HepG2 (cell line): Measurements from ENCODE around the gene HIPK2. TPM values are rescaled to one million over a fixed set of nuclear protein-coding genes. Genes with fewer than 3 reads are reported as not detected.

ENCODE experiments used
- ATAC-seq: fragments of 200-7000 bp; cut with Tn5 transposase; 3 replicates; pipeline ENCODE4 v1.9.1; 2020; ENCODE audit warnings: mild to moderate bottlenecking, moderate library complexity
- BruUV-seq: library from RNA; stranded (reverse); fragments of 400-500 nt; replicated peaks from 2 replicates; lab custom pipeline; 2021; lab: Mats Ljungman, UMichigan
- CTCF ChIA-PET: fragments of 300-600 bp; formaldehyde crosslinking; extraction: SDS; loops from one replicate; lab custom pipeline; 2021; ENCODE audit warnings: low total read pairs, inconsistent platforms, low intra/inter-chr PET ratio; lab: Yijun Ruan, JAX
- POLR2A ChIA-PET: fragments of 350-600 bp; sonication (Branson Sonifier 250); formaldehyde crosslinking; loops from one replicate; lab custom pipeline; 2020; ENCODE audit warnings: antibody characterized with exemption, inconsistent platforms; lab: Yijun Ruan, JAX
- DNase-seq: peaks from one replicate; pipeline ENCODE4 v3.0.0-alpha.2; 2015; ENCODE audit warnings: low spot score
- FAIRE-seq: peaks from 3 replicates; lab custom pipeline; 2011; peaks lifted over from hg19 to GRCh38; lab: Jason Lieb, UNC
- H2AFZ ChIP-seq: one replicate; pipeline ENCODE4 v1.6.1; 2011; ENCODE audit warnings: low read length, inconsistent platforms
- H3K27ac ChIP-seq: fragments of 300-600 bp; 3 replicates; pipeline ENCODE4 v1.8.0; 2011; ENCODE audit warnings: mixed run types, mild to moderate bottlenecking, mixed read lengths, low read length, inconsistent platforms; ENCODE audit not compliant: insufficient read depth; ENCODE audit errors: extremely low read length
- H3K27me3 ChIP-seq, 2 experiments: fragments of 200-600 bp in 1 of 2; 2 replicates in 1 of 2; 3 replicates in 1 of 2; pipeline versions ENCODE4 v1.6.0 to v1.8.0; 2011; ENCODE audit warnings: low read length in 2 of 2, mild to moderate bottlenecking in 2 of 2, moderate library complexity in 2 of 2, inconsistent platforms in 1 of 2; ENCODE audit not compliant: insufficient read depth in 2 of 2, control insufficient read depth in 1 of 2
- H3K36me3 ChIP-seq, 2 experiments: fragments of 200-600 bp in 1 of 2; replicated peaks in 1 of 2; 2 replicates in 1 of 2; 3 replicates in 1 of 2; pipeline versions ENCODE4 v1.5.1 to v1.8.0; 2011; ENCODE audit warnings: low read length in 2 of 2, inconsistent platforms in 1 of 2; ENCODE audit not compliant: insufficient read depth in 2 of 2, control insufficient read depth in 1 of 2
- H3K4me1 ChIP-seq: 2 replicates; pipeline ENCODE4 v1.5.1; 2012; ENCODE audit warnings: low read length, inconsistent platforms; ENCODE audit not compliant: insufficient read depth
- H3K4me2 ChIP-seq: 2 replicates; pipeline ENCODE4 v1.6.0; 2011; ENCODE audit warnings: low read depth, low read length, inconsistent platforms
- H3K4me3 ChIP-seq, 3 experiments: fragments of 200-600 bp in 1 of 3; sonication (generic), shearing (Covaris generic) in 1 of 3; replicated peaks in 1 of 3; 2 replicates each; pipeline ENCODE4 v1.5.1; 2011 to 2016; ENCODE audit warnings: low read length in 3 of 3, inconsistent platforms in 2 of 3, low read depth in 2 of 3, mild to moderate bottlenecking in 2 of 3, control low read depth in 1 of 3, mixed read lengths in 1 of 3; ENCODE audit not compliant: insufficient read depth in 1 of 3
- H3K79me2 ChIP-seq: one replicate; pipeline ENCODE4 v1.6.1; 2011; ENCODE audit warnings: low read length, inconsistent platforms; ENCODE audit not compliant: insufficient read depth
- H3K9ac ChIP-seq: 2 replicates; pipeline ENCODE4 v1.6.0; 2011; ENCODE audit warnings: mild to moderate bottlenecking, low read depth, low read length, inconsistent platforms; ENCODE audit not compliant: insufficient read depth
- H3K9me3 ChIP-seq: 2 replicates; pipeline ENCODE4 v1.5.1; 2012; ENCODE audit warnings: mild to moderate bottlenecking, low read length
- H4K20me1 ChIP-seq: 2 replicates; pipeline ENCODE4 v1.6.0; 2011; ENCODE audit warnings: inconsistent platforms, mild to moderate bottlenecking, low read length, moderate library complexity; ENCODE audit not compliant: insufficient read depth
- JDP2 ChIP-seq: sonication (generic); formaldehyde crosslinking; IDR thresholded peaks from 2 replicates; pipeline ENCODE4 v1.8.1; 2022; ENCODE audit warnings: missing genetic modification reagents, borderline replicate concordance
- PLRG1 ChIP-seq: fragments of 450-650 bp; conservative IDR thresholded peaks from 2 replicates; pipeline ENCODE4 v1.6.1; 2016
- RARA ChIP-seq: IDR thresholded peaks from 2 replicates; pipeline ENCODE4 v1.6.1; 2016; ENCODE audit warnings: missing genetic modification reagents, missing compliant biosample characterization
- TCF12 ChIP-seq, 2 experiments: fragments of 450-650 bp in 1 of 2; sonication (generic) in 1 of 2; formaldehyde crosslinking in 1 of 2; IDR thresholded peaks; 2 replicates each; pipeline versions ENCODE4 v1.6.1 to v1.8.0; 2017 to 2022; ENCODE audit warnings: antibody characterized with exemption in 1 of 2, mild to moderate bottlenecking in 1 of 2, missing genetic modification reagents in 1 of 2, moderate library complexity in 1 of 2
- XRCC5 ChIP-seq: fragments of 200-400 bp; formaldehyde crosslinking; optimal IDR thresholded peaks from 2 replicates; pipeline ENCODE3; 2017; ENCODE audit warnings: mild to moderate bottlenecking, low read length
- ZFP1 ChIP-seq: IDR thresholded peaks from 2 replicates; pipeline ENCODE4 v1.6.1; 2016
- ZNF567 ChIP-seq: sonication (generic); formaldehyde crosslinking; IDR thresholded peaks from 2 replicates; pipeline ENCODE4 v1.8.1; 2023; ENCODE audit warnings: mild to moderate bottlenecking, missing genetic modification reagents, borderline replicate concordance
- ZNF616 ChIP-seq: sonication (generic); formaldehyde crosslinking; IDR thresholded peaks from 2 replicates; pipeline ENCODE4 v1.5.0; 2020; ENCODE audit warnings: low read depth, mild to moderate bottlenecking, missing genetic modification reagents
- ZNF660 ChIP-seq: sonication (generic); formaldehyde crosslinking; IDR thresholded peaks from 2 replicates; pipeline ENCODE4 v1.5.1; 2020; ENCODE audit warnings: mild to moderate bottlenecking, low read depth, missing genetic modification reagents, borderline replicate concordance
- ZNF674 ChIP-seq: sonication (generic); formaldehyde crosslinking; IDR thresholded peaks from 2 replicates; pipeline ENCODE4 v1.5.0; 2020; ENCODE audit warnings: low read depth, mild to moderate bottlenecking, missing genetic modification reagents
- ZNF776 ChIP-seq: sonication (generic); formaldehyde crosslinking; IDR thresholded peaks from 2 replicates; pipeline ENCODE4 v1.4.0; 2020; ENCODE audit warnings: mild to moderate bottlenecking, missing genetic modification reagents
- ZSCAN31 ChIP-seq: sonication (generic); formaldehyde crosslinking; IDR thresholded peaks from 2 replicates; pipeline ENCODE4 v1.5.0; 2020; ENCODE audit warnings: low read depth, mild to moderate bottlenecking, missing genetic modification reagents
- WGBS: methylation state at CpG from one replicate; pipeline ENCODE4 v1.1.6; 2017; ENCODE audit warnings: low lambda C conversion rate; 5-methylcytosine and 5-hydroxymethylcytosine counted together
- in situ Hi-C: cut with HindIII; loops from 2 replicates; pipeline ENCODE4 v1.10.0; 2017; ENCODE audit warnings: low pct_unique_long_range_greater_than_20kb; ENCODE audit not compliant: extremely low pct_ligation_motif_present
- intact Hi-C: fragments of 100-400 bp; cut with micrococcal nuclease; formaldehyde crosslinking; loops from one replicate; pipeline ENCODE4 v1.10.0; 2022; ENCODE audit not compliant: unreplicated experiment
- polyA plus RNA-seq, 8 experiments: library from polyadenylated mRNA; depleted of rRNA in 3 of 8; stranded (reverse) in 7 of 8; unstranded in 1 of 8; fragments of >200 nt; fragmentation: Illumina TruSeq in 4 of 8; extraction: Trizol in 4 of 8; gene quantifications; 2 replicates each; pipeline versions ENCODE4 v1.2.1 to v1.2.3, GENCODE V29; 2011 to 2016; ENCODE audit warnings: low read depth in 4 of 8, missing spikeins in 1 of 8, mixed read lengths in 1 of 8; ENCODE audit not compliant: insufficient read depth in 1 of 8
- total RNA-seq, 5 experiments: library from RNA; depleted of rRNA; stranded (reverse); fragments of >200 nt; fragmentation: Illumina TruSeq; extraction: Trizol; gene quantifications; 2 replicates each; pipeline ENCODE4 v1.2.3, GENCODE V29; 2016; ENCODE audit warnings: low read depth in 1 of 5
- TF ChIP-seq, protein P1 (sequence below): fragments of 450-650 bp; IDR thresholded peaks from 2 replicates; pipeline ENCODE4 v1.6.1; 2016
- TF ChIP-seq, protein P2 (sequence below): sonication (generic); formaldehyde crosslinking; IDR thresholded peaks from 2 replicates; pipeline ENCODE4 v1.4.0; 2020; ENCODE audit warnings: missing genetic modification reagents
- TF ChIP-seq, protein P3 (sequence below): sonication (generic); formaldehyde crosslinking; IDR thresholded peaks from 2 replicates; pipeline ENCODE4 v1.8.0; 2022; ENCODE audit warnings: missing genetic modification reagents, mild to moderate bottlenecking, inconsistent platforms, borderline replicate concordance
- TF ChIP-seq, protein P4 (sequence below): IDR thresholded peaks from 2 replicates; pipeline ENCODE4 v1.6.1; 2016; ENCODE audit warnings: low read depth

HIPK2 gene
- total and polyA plus RNA-seq, 2 of the 13 experiments (the other 11 are each of a cell fraction or from before 2014, with no cell fraction given): 14.4 to 20.2 TPM

DNA sequence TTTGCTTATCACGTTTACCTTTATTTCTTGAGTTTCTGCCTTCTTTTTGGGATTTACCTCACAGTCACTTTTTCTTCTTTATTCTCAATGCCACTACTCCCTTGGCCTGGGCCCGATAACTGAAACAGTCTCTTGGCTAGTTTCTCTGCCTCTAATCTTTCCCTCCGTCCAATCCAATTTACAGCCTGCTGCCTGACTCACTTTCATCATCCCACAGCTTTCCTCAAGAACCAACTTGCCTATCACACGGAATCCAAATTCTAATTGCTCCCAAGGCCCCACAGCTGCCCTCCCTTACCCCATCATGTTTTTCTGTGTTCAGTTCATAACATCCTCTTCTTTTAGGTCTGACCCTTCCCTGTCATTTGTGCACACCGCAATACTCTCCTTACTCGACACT lies 121.4 kb downstream of the HIPK2 start (continued):
- TF ChIP-seq, protein P1, sequence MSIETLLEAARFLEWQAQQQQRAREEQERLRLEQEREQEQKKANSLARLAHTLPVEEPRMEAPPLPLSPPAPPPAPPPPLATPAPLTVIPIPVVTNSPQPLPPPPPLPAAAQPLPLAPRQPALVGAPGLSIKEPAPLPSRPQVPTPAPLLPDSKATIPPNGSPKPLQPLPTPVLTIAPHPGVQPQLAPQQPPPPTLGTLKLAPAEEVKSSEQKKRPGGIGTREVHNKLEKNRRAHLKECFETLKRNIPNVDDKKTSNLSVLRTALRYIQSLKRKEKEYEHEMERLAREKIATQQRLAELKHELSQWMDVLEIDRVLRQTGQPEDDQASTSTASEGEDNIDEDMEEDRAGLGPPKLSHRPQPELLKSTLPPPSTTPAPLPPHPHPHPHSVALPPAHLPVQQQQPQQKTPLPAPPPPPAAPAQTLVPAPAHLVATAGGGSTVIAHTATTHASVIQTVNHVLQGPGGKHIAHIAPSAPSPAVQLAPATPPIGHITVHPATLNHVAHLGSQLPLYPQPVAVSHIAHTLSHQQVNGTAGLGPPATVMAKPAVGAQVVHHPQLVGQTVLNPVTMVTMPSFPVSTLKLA: no peak
- no peak for TF ChIP-seq ZNF616 (CRISPR knock-in tag)
- no peak for TF ChIP-seq ZNF776 (CRISPR knock-in tag)

DNA sequence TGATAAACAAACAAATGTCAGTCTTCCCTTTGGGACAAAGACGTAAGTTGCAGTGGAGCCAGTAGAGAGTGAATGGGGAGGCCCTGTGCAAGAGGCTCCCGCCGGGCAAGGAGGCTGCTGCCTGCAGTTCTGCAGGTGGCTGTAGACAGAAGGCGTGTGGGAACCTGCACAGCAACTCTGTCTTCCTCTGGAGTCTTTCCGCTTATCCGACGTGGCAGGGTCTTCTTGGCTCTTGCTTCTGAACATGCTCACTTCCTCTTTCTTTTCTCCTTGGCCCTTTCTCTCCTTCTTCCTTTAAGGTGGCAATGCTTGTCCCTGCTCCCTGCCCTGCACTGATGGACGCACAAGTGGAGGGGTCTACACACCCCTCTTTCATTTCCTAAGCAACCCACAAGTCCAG lies 122.5 kb downstream of the HIPK2 start:
- H4K20me1 ChIP-seq: no peaks in the 10 kb centered on the region
- H3K4me1 ChIP-seq: peaks cover 87% of the 10 kb centered on the region
- H2AFZ ChIP-seq: no peak overlapping the region
- no peak overlapping the region for H3K27ac ChIP-seq
- H3K36me3 ChIP-seq: peaks cover 9 to 35% of the 10 kb centered on the region in 2 experiments
- CTCF ChIA-PET: no interaction called here
- in situ Hi-C loops (no loop called here), intact Hi-C loops (loop anchor here (10.0 kb wide), 1 partner anchor 89 kb away; no protein-coding TSS in a partner anchor)
- H3K4me2 ChIP-seq: no peak overlapping the region
- no peak overlapping the region for H3K4me3 ChIP-seq
- H3K79me2 ChIP-seq: peaks cover 7% of the 10 kb centered on the region
- H3K27me3 ChIP-seq: no peaks in the 10 kb centered on the region
- ATAC-seq: no peak
- no peak overlapping the region for H3K9ac ChIP-seq
- DNase-seq: no peak
- H3K9me3 ChIP-seq: no peaks in the 10 kb centered on the region
- POLR2A ChIA-PET: no interaction called here
- WGBS: 93% methylated on average over 8 of the region's 8 CpGs
- FAIRE-seq: no peak
- BruUV-seq: no TSS peak
- TF ChIP-seq, protein P2, sequence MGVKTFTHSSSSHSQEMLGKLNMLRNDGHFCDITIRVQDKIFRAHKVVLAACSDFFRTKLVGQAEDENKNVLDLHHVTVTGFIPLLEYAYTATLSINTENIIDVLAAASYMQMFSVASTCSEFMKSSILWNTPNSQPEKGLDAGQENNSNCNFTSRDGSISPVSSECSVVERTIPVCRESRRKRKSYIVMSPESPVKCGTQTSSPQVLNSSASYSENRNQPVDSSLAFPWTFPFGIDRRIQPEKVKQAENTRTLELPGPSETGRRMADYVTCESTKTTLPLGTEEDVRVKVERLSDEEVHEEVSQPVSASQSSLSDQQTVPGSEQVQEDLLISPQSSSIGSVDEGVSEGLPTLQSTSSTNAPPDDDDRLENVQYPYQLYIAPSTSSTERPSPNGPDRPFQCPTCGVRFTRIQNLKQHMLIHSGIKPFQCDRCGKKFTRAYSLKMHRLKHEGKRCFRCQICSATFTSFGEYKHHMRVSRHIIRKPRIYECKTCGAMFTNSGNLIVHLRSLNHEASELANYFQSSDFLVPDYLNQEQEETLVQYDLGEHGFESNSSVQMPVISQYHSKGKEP (CRISPR knock-in tag): no peak
- TF ChIP-seq JDP2 (CRISPR knock-in tag): no peak
- no peak for TF ChIP-seq XRCC5
- no peak for TF ChIP-seq ZNF674 (CRISPR knock-in tag)
- no peak for TF ChIP-seq PLRG1
- TF ChIP-seq, protein P3, sequence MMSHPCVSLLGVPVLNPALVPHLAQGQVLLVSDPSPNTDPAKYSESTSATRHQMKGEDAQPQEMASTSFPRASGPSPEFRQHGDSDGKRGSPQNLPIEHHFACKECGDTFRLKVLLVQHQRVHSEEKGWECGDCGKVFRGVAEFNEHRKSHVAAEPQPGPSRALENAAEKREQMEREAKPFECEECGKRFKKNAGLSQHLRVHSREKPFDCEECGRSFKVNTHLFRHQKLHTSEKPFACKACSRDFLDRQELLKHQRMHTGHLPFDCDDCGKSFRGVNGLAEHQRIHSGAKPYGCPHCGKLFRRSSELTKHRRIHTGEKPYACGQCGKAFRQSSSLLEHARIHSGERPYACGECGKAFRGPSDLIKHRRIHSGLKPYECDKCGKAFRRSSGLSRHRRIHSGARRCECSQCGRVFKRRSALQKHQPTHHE (CRISPR knock-in tag): no peak
- no peak for TF ChIP-seq RARA (CRISPR knock-in tag)
- no peak for TF ChIP-seq TCF12 (IDR thresholded peaks at IDR 0.05)
- TF ChIP-seq TCF12 (CRISPR knock-in tag; IDR thresholded peaks at IDR 0.05): no peak
- TF ChIP-seq ZNF567: no peak
- TF ChIP-seq ZFP1: no peak
- no peak for TF ChIP-seq ZNF660
- no peak for TF ChIP-seq ZSCAN31 (CRISPR knock-in tag)
- TF ChIP-seq, protein P4, sequence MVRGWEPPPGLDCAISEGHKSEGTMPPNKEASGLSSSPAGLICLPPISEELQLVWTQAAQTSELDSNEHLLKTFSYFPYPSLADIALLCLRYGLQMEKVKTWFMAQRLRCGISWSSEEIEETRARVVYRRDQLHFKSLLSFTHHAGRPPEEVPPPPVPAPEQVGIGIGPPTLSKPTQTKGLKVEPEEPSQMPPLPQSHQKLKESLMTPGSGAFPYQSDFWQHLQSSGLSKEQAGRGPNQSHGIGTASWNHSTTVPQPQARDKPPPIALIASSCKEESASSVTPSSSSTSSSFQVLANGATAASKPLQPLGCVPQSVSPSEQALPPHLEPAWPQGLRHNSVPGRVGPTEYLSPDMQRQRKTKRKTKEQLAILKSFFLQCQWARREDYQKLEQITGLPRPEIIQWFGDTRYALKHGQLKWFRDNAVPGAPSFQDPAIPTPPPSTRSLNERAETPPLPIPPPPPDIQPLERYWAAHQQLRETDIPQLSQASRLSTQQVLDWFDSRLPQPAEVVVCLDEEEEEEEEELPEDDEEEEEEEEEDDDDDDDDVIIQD (CRISPR knock-in tag): no peak
